ENCODE data around the gene SH3GL3.

SH3GL3 gene

DNA sequence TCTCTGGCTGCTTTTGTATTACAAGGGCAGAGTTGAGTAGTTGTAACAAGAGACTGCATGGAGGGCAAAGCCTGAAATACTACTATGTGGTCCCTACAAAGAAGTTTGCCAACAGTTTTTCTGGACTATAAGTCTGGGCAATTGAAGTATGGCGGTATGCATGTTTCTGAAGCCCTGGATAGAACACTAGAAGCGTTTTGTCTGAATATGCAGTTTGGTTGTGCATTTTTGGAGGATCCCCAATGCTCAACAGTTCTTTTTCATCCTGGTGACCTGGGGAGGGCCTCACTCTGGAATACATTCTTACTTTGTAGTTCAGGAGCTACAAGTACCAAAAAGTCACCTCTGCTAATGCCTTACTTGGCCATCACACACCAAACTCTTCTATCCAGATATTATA, 29.6 kb downstream of the SH3GL3 start:
- no peak for TF ChIP-seq ZNF274 (IDR thresholded peaks at IDR 0.05; ENCODE audit: low read depth, low read length)
- no peak overlapping the region for H3K4me3 ChIP-seq (ENCODE audit: low read length)

DNA sequence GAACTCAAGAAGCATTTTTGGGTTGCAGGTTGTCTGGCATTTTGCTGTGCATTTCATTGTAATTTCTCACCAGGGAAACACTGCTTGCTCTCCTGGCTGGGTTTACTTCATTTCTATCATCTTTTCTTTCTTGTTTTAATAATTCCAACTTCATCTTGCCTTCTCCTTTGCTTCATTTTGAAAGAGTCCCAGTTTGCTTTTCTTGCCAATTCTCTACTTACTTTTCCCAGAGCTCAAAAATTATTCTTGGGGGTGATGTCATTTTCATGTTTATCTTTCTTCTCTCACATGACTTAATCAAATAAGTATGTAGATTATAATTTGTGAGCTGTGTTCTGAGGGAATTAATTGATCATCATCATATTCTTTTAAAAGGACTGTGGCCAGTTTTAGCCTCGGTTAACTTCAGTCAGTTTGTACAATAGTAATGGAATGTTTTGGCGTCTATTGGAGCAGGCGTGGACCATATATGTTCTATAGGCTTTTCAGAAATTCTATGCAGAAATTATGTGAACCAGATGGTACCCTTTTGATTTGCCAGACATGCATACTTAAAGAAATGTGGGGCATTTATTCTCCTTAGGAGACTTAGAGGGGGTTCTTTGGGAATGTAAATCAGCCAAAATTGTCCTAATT, 30.1 kb downstream of the SH3GL3 start:
- no peak overlapping the region for H3K4me3 ChIP-seq (ENCODE audit: low read length)
- no peak for TF ChIP-seq ZNF274 (IDR thresholded peaks at IDR 0.05; ENCODE audit: low read depth, low read length)

DNA sequence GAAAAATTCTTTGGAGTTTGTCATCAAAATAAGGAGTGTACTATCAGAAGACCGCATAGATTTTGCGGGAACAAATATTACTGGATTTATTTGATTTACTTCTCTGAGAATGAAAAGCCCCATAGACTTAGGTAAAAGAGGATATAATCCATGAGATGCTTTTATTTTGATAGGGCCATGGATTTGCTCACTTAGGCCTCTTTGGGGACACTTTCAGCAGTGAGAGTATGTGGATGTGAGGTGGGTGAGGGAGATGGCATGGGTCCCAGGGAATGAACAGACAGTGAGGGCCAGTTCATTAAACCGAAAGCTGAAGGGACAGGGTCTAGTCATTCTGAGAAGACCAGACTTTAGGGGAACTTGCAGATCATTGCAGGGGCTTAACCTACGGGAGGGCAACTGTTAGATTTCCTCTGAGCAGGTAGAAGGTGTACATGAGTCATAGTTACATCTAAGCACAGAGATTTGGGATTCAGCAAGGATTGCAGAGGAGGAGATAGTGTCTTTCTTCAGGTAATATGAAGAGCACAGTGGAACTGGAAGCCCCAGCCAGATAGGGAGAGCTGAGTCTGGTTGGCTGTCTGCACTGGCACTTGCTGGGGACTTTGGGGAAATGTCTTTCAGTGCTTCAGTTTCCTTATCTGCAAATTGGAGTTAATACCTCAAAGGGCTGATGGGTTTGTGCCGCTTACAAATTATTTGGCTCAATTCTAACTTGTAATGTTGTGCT, 30.8 kb downstream of the SH3GL3 start:
- no peak for TF ChIP-seq ZNF274 (IDR thresholded peaks at IDR 0.05; ENCODE audit: low read depth, low read length)
- H3K4me3 ChIP-seq (ENCODE audit: low read length), result no peak overlapping the region

DNA sequence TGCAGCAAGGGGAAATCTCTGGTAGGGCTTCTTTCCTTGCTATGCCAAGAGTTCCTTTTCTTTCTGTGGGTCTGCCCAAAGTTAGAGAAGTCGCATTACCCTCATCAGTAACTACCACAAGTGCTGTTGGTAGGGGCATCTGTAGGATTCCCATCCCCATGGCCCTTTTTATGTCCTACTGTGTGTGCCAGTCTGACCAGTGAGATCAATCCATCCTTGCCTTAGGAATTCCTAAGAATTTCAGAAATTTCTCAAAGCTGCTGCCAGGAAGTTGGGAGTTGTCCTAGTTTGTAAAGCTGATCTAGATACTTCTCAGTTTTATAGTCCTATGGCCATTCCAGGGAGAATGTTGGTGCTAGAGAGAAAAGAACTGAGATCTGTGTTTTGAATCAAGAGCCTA, 36.5 kb downstream of the SH3GL3 start:
- no peak overlapping the region for H3K4me3 ChIP-seq (ENCODE audit: low read length)
- TF ChIP-seq ZNF274 (IDR thresholded peaks at IDR 0.05; ENCODE audit: low read depth, low read length), result no peak

DNA sequence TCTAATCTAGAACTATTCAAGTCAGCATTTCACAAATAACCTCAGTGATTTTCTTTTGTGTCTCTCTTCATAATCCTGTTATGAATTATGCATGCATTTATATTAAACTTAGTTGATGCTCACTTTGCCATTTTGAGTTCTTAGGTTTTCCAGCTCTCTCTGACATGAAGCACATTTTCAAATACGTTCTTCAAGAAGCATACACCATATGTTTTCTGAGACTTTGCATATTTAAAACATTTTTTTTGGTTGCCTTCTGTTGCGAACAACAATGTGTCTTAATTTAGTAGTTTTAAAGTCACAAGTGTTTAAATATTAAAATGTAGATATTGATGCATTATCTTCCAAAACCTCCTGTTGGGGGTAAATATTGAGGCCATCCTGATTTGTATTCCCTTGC, 37.5 kb downstream of the SH3GL3 start:
- no peak for TF ChIP-seq ZNF274 (IDR thresholded peaks at IDR 0.05; ENCODE audit: low read depth, low read length)
- no peak overlapping the region for H3K4me3 ChIP-seq (ENCODE audit: low read length)

DNA sequence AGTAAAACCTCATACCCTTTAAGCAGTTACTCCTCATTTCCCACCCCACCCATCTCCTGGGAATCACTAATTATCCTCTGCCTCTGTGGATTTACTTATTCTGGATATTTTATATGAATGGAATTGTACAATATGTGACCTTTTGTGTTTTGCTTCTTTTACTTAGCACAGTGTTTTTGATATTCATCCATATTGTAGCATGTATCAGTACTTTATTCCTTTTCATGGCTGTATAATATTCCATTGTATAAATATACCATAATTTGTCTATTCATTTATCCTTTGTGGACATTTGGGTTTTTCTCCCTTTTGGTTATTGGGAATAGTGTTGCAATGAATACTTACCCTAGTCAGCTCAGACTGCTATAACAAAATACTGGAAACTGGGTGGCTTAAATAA, 39.2 kb downstream of the SH3GL3 start:
- no peak overlapping the region for H3K4me3 ChIP-seq (ENCODE audit: low read length)
- no peak for TF ChIP-seq ZNF274 (IDR thresholded peaks at IDR 0.05; ENCODE audit: low read depth, low read length)

DNA sequence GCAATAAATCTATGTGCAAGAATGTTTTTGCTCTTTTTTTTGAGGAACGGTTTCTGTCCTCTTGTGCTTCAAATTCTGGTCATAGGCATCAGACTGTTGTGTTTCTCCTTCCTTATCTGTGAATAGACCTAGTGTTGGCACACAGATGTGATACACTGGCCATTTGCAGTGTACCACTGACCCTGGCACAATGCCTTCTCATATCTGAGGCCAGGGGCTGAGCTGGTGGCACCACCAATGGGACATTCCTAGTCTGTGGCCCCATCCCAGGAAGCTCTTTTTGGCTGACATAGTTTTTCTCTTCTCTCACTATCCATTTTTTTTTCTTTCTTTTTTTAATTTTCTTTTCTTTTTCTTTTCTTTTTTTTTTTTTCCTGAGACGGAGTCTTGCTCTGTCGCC, 40.4 kb downstream of the SH3GL3 start:
- TF ChIP-seq ZNF274 (IDR thresholded peaks at IDR 0.05; ENCODE audit: low read depth, low read length), result no peak
- H3K4me3 ChIP-seq (ENCODE audit: low read length), result no peak overlapping the region

DNA sequence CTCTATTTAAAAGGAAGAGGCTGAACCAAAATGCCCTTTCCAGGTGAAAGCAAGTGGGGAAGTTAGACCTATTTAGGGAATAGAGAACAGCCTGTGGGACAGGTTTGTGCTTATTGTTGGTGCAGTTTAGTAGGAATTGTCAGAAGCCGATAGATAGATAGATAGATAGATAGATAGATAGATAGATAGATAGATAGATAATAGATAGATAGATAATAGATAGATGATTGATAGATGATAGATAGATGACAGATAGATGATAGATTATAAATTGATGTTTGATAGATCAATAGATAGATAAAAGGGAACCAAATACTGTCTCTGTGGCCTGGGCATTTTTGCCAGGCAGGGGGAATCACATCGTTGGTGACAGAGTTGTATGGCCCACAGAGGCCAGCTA, 42.5 kb downstream of the SH3GL3 start:
- TF ChIP-seq ZNF274 (IDR thresholded peaks at IDR 0.05; ENCODE audit: low read depth, low read length), result no peak
- H3K4me3 ChIP-seq (ENCODE audit: low read length), result no peak overlapping the region

DNA sequence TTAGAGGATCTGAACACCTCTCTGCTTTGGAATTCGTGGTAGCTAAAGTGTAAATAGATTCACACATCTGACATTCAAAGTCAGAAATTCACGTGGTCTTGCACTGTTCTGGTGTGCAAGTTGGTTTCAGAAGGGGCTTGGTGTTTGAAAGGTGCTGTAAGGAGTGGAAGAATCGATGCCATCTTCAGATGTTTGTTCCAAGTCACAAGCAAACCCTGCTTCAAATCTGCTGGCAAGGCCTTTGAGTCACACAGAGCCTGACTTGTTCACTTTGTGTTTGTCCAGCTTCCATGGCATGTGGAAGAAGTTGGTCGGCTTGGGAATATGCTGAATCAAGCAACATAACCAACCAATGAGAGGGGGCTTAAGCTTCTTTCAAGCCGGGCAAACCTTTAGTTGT, 44.3 kb downstream of the SH3GL3 start:
- no peak for TF ChIP-seq ZNF274 (IDR thresholded peaks at IDR 0.05; ENCODE audit: low read depth, low read length)
- H3K4me3 ChIP-seq (ENCODE audit: low read length), result no peak overlapping the region

DNA sequence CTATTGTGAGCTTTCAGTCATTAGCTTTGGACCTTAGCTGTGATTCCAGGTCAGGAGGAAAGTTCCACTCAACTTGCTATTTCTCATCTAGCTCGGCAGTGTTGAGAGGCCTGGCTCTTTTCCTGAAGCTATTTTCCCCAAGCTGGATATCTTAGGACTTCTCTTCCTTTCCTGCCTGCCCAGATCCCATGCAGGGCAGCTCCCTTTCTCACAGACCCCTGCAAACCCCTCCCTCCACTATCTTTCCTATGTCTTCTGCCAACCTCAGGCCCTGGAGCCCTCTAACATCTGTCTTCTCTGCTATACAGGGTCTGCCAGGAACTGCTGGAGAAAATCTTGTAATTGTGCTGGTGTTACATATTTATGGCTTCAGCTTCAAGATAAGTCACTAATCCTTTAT, 49.6 kb downstream of the SH3GL3 start:
- no peak for TF ChIP-seq ZNF274 (IDR thresholded peaks at IDR 0.05; ENCODE audit: low read depth, low read length)
- no peak overlapping the region for H3K4me3 ChIP-seq (ENCODE audit: low read length)

DNA sequence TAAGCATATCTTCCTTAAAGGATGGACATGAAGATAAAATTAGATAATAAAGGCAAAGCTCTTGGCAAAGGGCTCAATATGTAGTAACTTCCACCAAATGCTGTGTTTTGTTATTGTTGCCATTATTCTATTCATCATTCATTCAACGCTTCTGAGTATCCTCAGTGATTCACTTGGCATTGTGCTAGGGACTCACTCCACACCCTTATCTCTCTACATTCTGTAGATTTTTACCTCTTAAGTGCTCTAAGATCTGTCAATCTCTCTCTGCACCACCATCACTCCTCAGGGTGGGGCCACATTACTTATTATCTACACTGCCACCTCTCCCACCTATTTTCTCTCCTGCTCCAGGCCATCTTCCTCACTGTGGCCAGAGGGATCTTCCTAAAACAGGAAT, 51.2 kb downstream of the SH3GL3 start:
- H3K4me3 ChIP-seq (ENCODE audit: low read length), result no peak overlapping the region
- no peak for TF ChIP-seq ZNF274 (IDR thresholded peaks at IDR 0.05; ENCODE audit: low read depth, low read length)

DNA sequence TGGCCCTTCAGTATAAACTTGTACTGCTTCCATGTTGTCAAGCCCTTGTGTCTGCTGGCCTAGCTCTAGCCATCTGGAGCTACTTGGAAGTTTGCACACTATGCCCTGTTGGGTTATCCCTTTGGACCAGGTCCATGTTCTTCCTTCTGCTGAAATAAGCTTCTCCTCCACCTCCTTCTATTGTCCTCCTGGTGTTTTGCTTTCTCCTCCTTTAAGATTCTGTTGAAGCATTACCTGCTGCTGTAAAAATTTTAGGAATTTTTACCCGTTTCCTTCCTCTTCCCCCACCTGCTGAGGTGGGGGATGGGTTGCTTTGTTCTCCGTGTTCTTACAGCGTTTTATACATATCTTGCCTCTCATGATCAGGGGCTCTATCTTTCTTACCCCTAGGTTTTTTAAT, 51.7 kb downstream of the SH3GL3 start:
- H3K4me3 ChIP-seq (ENCODE audit: low read length), result no peak overlapping the region
- TF ChIP-seq ZNF274 (IDR thresholded peaks at IDR 0.05; ENCODE audit: low read depth, low read length), result no peak

DNA sequence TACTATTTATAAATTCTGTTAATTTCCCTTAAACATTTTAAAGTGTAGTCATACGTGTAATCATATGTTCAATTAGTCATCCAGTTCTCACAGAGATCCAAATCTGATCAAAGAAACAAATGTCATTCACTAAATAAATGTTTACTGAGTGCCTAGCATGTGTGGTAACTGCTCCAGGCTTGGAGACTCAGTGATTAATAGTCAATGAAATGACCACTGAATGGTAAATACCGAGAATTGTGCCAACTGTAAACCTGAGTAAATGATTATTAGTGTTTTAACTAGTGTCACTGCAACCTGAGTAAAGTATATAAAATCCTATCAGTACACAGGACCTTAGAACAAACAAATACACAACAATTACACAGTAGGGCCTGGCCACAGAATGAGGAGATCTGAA, 52.3 kb downstream of the SH3GL3 start:
- H3K4me3 ChIP-seq (ENCODE audit: low read length), result no peak overlapping the region
- TF ChIP-seq ZNF274 (IDR thresholded peaks at IDR 0.05; ENCODE audit: low read depth, low read length), result no peak

DNA sequence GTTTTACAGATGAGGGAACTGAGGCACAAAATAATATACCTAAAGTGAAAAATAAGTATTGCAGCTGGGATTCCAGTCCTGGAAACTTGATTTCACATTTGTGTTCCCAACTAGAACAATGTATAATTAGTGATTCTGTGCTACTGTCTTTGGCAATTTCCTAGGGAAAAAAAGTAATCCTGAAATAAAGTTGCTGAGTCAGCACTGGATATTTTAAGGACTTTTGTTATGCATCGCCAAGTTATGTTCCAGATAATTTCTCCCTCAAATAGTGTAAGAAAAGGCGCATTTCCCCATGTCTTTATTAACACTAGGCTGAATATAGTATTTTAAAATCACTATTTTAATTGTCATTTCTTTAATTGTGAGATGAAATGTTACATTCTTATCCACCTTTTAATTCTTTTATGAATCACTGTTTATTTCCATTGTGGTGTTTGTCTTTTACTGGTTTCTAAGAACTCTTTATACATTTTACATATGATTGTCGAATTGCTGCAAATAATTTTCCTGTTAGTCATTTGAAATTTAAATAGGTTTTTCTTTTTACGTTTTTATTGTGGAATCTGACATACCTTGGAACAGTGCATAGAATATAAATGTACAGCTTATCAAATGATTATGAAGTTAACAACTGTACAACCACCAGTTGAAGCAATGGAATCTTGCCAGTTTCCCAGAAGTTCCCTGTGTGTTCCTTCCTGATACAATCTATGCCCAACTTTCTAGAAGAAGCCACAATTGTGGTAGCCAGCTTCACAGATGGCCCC, 56.6 kb downstream of the SH3GL3 start:
- no peak for TF ChIP-seq ZNF274 (IDR thresholded peaks at IDR 0.05; ENCODE audit: low read depth, low read length)

DNA sequence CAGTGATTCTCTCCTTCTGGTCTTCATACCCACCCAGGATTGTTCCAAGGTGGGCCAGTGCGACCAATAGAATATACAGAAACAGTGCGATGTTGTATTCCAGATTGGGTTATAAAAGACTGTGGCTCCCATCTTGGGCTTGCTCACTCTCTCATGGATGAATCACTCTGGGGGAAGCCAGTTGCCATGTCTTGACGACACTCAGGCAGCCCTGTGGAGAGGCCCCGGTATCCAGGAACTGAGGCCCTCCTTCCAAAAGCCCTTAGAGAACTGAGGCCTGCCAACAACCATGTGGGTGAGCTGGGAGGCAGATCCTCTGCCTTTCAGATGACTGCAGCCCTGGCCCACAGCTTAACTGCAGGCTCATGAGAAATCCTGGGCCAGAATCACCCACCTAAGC, 57.2 kb downstream of the SH3GL3 start:
- H3K4me3 ChIP-seq (ENCODE audit: low read length), result no peak overlapping the region
- TF ChIP-seq ZNF274 (IDR thresholded peaks at IDR 0.05; ENCODE audit: low read depth, low read length), result no peak

More for the DNA sequence above, 56.6 kb downstream of the SH3GL3 start:
- no peak overlapping the region for H3K4me3 ChIP-seq (ENCODE audit: low read length)
